Fibroblast of upper back skin (primary cell): ENCODE data around the gene DPYSL3.
"Not testable (repeated sequence)": the region's sequence is repeated elsewhere in the genome, so short reads cannot be mapped to it uniquely, and the experiment has no call there.

Experiments used
- DNase-seq: peaks from one replicate; pipeline ENCODE4 v3.0.0-alpha.2; 2013

Gene DPYSL3

DNA sequence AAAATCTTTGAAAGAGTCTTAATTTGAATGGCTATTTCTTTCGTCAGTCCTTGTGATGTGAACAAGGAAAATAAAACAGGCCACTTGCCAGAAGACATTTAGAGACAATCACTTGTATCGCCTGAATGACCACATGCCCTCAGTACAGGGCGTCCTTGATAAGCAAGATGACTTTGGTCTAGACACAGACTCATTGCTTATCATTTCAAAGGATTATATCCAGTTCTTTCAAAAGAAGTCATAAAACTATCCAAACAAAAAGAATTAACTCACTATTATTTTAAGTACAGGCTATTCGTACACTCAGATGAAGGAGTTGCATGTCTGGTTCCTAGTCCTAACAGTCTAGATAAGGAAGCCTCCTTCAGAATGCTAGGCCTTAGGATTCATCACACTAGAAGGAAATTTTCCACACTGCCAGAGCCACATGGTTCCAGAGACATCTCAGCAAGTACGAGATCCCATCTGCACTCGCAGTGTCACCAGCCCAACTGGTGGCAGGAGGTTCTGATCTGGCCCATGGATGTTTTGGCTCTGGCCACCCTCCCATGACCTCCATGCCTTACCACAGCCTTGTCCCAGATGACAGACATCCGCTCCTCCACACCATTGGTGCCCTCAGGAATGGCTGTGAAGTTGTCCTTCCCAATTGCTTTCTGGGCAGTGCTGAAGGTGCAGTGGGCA lies 109.6 kb downstream of the DPYSL3 start:
- DNase-seq: no peak

DNA sequence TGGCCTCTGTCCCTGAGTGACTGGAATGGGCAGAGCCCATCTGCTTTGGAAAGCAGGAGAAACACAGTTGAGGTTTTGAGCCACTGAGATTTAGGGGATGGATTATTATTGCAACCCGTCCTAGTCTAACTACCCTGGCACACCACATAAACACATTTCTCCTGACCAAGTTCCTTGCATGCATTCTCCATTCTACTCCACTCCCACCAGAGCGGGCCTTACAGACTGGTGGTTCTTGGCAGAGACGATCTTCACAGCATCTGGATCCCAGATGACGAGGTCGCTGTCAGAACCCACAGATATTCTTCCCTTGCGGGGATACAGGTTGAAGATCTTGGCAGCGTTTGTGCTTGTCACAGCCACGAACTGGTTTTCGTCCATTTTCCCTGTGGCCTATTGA lies 111.0 kb downstream of the DPYSL3 start:
- DNase-seq: peak; percentile 72

DNA sequence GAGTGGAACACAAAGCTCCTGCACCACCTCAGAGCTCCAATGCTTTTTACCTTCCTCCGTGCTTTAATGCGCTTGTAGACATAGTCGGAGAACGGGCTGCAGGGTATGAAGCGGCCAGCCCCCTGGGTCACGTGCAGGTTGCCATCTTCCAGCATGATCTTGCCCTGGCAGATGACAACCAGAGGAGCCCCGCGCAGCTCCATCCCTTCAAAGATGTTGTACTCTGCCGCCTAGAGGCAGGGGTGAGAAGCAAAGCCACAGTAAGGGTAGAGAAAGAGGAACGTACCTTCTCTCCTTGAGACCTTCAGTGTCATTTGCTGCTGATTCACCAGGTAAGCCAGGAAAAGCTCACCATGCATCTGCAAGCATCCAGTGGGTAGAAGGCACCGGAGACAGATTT lies 112.3 kb downstream of the DPYSL3 start:
- DNase-seq: no peak

DNA sequence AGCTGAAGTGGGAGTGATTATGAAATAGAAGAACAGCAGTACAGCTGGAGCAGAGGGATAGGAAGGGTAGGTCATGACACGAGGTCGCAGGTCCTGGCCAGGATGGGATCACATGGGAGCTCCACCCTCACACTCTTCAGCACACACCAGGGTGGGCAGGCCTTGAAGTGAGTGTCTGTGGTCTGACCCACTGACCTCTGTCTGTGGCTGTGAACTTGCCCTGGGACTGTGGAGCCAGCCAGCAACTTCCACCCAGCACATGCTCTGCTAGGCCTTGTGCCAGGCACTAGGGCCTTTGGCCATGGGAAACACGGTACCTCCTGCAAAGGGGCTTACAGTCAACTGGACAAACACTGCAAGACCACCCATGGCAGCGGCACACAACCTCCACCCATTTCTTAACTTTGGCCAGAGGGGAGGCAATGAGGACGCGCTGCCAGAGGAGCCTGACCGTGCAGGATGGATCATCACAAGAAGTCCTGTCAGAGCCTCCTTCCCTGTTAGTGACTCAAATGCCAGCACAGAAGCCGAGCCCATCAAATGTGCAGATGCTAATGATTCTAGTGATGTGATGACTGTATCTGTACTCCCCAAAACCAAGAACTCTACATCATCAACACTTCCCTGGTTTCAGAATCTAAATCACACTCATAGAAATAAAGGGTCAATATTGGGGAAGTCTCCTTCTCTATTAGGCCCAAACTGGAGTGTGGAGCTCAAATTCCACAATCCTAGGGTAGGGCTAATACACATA lies 113.6 kb downstream of the DPYSL3 start:
- no peak for DNase-seq

DNA sequence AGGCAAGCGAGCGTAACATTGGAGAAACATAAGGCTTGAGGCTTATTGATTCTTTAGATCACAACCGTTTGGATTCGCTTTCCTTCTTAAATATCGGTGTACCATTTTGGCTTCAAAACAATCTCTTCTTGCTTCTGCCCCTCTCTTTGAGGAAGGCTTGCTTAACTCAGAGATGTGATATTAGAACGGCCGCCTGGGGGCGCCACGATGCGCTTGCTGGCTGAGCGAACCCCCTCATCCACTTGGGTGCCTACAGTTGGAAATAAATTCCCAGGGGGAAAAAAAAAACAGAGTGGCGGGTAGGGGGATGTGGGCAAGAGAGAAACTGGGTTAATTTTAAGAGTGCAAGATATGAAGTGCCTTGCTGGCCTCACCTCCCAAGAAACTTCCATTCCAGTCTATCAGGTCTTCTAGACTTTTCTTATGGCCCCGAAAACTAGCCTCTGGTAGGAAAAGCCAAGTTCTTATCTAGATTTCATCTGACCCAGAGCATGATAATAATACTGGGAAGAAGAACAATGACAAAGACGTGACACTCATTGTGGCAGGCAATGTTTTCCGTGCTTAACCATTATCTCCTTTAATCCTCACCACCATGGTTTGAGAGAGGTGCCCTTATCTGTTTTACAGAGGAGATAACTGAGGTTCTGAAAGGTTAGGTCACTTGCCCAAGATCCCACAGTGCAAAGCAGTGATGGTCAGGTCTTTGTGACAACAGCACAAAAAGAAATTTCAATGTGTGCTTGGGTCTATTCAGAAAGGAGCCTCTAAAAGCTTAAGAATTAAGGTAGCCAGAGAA lies 115.8 kb downstream of the DPYSL3 start:
- no peak for DNase-seq

DNA sequence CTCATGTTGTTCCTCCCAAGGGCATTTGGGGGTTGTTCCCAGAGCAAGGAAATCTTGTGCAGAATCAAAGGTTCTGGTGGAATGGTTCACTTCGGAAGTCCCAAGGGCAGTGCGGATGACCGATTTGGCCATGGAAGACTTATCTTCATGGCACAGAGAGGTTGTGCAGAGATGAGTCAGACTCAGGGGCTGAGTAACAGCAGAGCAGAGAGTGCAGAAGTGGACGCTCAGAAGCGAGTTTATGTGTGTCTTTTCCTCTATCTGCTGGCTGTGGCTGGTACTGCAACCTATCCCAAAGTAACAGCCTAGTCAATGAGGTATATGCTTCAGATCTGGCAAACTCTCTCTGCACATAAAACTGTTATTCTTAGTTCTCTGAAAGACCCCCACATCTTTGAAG lies 118.1 kb downstream of the DPYSL3 start:
- DNase-seq: peak; percentile 75

DNA sequence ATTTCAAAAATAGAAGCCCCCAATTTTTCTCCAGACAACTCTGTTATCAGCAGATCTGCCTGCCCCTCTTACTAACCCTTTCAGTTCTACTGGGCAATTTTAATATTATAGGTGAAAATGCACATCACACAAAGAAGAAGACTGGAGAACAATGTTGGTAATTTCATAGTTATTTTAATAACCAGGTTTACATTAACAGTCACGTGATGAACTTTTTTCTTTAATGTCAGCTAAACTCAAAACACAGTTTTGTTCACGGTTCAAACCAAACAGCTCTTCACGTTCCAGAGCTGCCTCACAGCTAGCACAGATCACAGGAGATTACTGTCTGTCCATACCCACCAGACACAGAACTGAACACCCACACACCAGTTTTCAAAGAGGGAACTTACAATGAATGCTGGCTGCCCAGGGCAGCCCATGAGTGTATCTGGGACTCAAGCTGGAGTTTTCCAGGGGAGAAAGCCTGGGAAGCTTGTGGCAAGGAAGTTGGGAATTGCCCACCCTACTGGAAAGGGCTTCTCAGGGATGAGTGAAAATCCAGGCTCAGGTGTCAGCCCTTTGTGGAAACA lies 119.1 kb downstream of the DPYSL3 start:
- DNase-seq: no peak

DNA sequence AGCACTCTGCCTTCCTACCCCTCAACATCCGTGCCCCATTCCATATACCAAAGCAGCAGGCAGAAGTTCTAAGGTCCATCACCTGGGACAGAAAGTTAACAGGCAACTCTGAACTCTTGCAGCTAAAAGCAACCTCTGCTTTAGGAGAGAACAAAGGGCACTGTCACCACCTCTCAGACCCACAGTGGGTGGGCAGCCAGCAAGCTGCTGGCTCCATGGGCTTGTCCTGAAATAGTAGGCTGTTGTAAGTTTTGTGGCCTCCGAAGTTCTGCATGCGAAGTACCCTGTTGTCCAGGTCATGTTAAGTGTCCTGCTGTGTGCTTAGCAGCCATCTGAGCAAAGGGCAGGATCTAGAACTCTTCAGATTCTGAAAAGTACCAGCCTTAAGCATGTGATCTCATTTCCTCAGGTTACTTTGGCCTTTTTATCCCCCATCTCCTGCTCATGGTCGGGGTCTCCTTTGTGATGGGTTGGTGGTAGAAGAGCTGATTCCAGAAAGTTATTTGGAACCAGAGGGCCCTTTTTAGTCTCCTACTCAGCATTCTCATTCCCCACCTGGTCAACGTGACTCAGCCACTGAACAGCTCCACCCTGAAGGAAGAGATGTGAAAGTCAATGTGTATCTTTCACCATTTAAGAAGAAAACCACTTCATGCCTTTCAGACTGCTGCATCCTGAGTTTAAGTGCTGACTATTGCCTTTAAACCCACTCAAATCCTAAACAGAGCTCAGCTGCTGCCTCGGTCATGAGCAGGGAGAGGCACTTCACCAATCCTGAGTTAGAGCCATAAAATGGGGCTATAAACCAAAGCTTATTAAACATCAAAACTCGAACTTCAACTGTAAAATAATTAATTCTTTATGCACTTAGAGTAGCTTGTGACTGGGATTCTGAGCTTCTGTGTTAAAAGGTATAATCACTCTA lies 121.4 kb downstream of the DPYSL3 start:
- DNase-seq: no peak

DNA sequence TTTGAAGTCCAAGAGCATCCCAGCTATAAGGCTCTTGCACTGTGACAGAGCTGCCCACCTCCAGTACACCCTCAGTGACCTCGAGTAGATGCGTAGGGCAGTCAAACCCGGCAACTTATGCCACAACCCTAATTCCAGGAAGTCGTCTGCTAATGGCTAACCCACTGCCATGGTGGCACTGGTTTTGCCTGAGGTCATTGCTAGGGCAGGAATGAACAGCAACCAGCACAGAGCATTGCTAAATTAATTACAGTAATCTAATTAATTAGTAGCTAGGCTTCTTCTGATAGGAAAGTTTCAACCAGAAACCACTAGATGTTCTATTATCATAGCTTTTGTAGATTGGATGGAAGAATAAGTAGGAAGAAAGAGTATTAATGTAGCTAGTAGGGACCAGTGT lies 122.8 kb downstream of the DPYSL3 start:
- no peak for DNase-seq

DNA sequence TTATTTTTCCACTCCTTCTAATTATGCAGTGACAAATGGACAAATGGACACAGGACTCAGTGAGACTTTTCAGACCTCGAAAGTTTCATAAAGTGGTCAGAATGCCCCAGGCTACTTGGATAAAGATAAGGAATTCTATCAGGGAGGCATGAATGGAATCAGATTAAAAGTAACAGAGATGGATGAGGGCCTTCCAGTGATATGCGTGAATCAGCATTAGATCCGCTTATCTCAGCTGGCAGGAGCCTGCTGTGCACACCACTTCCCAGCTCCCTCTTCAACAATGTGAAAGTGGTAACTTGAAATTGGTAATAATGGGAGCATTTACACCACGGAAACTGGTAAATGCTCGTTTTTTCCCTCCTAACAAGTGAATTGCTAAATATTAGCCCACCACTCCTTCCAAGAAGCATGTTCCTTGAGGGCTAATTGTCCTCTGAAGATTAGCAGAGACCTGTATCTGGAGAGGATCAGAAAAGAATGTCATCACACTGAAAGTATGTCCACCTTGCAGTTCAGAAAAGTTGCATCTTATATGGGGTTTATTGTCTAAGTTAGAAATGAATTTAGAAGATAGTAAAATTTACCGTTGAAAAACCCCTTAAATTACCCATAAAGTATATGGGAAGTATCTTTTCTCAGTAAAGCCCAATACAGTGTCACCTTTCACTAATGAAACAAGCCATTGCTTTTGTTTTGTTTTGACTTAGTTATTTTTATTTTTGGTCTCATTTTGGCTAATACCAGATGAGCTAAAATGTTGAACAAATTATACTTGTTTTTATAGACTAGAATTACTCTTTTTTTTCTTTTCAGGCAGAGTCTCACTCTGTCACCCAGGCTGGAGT lies 125.3 kb downstream of the DPYSL3 start:
- no peak for DNase-seq

DNA sequence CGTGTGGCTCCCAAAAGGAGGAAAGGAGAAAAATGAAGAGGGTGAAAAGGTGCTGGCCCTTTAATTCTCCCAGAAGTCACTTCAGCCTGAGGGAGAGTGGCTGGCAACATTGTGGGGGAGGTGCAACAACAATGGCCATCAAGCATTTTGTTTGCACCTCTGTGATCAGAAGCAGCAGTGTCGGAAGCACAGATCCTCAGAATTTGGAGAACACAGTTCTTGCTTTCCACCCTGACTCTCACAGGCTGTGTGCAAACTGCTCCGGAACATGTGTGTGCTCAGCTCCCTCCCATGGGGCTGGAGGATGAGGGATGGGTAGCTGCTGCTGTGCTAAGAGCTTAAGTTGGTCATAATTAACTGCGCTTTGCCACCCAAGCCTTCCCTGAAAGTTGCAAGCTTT lies 127.1 kb downstream of the DPYSL3 start:
- peak; percentile 21 for DNase-seq

DNA sequence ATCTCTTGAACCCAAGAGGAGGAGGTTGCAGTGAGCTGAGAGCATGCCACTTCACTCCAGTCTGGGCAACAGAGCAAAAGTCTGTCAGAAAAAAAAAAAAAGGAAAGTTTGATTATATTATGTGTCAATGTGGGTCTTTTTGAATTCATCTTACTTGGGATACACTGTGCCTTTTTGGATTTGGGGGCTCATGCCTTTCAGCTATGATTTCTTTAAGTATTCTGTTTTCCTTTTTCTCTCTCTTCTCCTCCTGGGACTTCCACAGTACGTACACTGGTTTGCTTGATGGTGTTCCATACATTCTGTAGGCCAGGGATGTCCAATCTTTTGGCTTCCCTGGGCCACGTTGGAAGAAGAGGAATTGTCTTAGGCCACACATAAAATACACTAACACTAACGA lies 128.3 kb downstream of the DPYSL3 start:
- DNase-seq: no peak

DNA sequence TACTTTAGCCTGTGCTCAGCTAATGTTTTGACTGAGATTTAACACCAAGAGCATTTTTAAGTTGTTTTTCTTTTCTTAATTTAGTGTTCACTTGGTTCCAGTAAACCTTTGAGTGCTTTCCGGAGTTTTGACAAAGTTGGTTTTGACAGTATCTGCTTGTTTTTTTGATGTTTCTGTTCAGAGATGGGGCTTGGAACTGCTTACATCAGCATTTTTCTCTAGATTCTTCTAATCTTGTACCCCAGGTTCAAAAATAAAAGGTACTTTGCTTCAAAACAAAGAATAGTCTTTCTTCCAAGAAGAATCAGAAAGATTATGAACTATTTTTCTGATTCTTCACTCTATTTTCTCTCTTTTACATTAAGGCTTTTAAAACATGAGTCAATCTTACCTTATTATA lies 132.2 kb downstream of the DPYSL3 start:
- DNase-seq: no peak

DNA sequence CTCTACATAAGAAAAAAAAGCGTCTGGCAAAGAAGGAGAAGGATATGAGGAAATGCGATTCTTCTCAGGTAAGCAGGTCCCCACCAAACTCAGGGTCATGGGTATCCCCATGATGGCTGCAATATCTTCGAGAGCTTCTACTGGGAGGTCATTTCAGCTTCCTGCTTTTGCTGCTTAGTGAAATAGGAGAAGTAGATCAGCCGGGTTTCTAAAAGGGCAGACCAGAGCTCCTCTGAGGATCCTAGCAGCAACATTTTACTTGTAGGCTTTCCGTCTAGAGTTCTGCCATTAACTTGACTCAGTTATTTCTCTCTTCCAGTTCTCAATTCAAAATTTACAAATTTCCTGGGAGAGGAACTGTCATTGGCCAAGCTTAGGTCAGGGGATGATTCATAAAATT lies 134.7 kb downstream of the DPYSL3 start:
- no peak for DNase-seq

DNA sequence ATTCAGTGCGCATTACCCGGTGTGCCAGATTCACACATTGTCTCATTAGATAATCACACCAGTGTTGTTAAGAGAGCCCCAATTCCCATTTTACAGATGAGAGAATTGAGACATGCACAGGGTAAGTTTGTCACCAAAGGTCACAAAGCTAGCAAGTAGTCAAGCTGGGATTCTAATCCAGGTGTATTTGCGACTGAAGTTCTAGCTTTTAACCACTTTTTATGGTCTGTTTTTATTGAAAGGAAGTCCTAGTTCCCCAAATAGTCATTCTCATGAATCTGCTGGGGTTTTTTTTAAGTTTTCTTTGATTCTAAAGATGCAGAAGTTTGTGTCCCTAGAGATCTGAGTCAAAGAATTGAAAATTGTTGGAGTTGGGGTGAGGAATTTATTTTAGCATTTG lies 136.5 kb downstream of the DPYSL3 start:
- no peak for DNase-seq

DNA sequence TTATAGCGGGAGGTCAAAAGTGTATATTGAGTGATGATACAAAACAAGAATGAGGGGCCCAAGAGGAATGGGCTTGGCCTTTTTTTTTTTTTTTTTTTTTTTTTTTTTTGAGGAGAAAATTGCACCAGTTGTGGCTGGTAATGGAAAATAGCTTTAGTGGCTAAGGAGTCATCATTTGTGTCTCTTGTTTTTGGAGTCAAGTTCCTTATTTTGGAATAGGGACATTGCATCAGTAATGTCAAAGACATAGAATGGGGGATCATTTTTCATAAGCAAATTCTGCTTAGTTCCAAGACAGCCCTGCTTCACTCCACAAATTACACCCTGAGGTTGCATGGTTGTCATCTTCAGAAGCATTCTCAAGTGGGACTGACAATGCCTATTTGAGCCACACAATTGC lies 137.7 kb downstream of the DPYSL3 start:
- no peak for DNase-seq

DNA sequence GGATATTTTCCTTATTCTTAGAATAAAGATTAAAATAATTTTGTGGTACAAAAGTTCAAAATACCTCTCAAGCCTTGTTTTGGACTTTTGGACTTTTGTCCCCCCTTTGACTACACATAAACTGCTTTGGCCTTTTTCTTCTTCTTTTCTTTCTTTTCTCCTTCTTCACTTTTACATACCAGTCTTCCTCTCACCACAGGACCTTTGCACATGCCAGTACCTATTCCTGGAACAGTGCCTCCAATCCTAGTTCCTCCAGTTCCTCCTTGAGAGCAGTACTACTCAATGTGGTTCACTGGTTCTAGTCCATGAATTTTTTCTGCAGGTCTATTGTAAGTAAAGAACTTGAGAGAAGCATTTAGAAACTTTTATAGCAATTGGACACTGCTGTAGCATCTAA lies 138.6 kb downstream of the DPYSL3 start:
- no peak for DNase-seq

DNA sequence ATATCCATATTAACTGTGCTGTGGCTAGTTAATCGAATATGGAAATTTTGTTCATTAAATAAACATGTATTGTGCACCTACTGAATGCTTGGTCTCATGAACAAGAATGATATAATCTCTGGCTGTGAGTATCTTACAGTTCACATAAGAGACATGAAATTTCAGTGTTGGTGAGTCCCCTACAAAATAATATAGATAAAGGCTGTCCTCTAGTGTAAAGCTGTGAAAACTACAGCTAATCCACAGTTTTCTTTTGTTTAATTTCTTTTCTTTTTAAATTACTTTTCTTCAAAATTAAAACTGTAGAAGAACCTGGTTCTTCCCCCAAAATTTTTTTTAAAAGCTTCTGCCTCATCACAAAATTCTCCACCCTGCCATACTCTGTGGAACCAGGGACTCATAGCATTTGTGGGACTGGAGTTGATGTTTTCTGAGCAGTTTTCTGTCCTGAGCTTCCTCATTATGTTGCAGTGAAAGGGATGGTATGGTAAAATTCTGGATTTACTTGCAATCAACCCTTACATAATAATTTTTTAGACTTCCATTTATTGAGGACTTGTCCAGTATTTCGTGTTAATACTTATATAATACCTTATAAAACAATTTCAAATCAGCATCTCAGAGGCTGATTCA lies 140.0 kb downstream of the DPYSL3 start:
- DNase-seq: no peak

DNA sequence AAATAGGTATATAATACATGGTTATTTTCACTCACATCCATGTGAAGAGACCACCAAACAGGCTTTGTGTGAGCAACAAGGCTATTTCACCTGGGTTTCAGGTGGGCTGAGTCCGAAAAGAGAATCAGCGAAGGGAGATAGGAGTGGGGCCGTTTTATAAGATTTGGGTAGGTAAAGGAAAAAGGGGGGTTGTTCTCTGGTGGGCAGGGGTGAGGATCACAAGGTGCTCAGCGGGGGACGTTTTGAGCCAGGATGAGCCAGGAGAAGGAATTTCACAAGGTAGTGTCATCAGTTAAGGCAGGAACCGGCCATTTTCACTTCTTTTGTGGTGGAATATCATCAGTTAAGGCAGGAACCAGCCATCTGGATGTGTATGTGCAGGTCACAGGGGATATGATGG lies 142.5 kb downstream of the DPYSL3 start:
- not testable (repeated sequence) for DNase-seq

DNA sequence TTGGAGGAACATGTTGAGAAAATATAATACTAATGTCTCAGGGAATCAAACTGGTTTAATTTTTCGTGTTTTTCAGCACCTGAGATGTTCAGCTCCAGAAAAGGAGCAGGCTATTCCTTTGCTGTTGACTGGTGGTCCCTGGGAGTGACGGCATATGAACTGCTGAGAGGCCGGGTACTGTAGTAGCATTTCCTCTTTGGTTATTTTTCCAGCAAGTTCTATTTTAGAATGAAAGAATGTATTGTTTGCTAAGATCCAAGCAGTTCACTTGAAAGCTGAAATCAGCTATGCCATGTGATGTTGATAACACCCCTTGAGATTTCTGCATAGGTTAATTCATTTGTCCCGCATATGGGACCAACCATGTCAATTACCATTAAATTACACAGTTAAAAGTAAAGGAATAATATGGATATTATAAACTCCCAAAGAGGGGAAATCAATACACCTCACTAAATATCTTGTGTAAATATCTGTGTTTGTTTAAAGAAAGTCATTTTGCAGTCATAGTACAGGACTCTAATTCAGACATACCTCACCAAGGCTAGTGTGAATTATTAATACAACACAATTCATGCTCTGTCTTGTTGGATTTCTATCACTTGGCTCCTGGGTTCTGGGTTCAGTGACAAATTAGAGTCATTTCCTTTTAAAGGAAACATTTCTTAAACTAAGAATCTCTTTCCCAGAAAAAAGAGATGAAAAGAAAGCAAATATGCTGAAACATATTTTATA lies 148.3 kb downstream of the DPYSL3 start:
- no peak for DNase-seq
